Germinal center (tissue), 1 donor: Measurements from ENCODE around the gene CCM2.
"Not testable (repeated sequence)": the region's sequence is repeated elsewhere in the genome, so short reads cannot be mapped to it uniquely, and the experiment has no call there.

Experiments used
- DNase-seq: peaks from one replicate; pipeline ENCODE4 v3.0.0; 2012; ENCODE audit warnings: mixed read lengths, low spot score

Gene CCM2

DNA sequence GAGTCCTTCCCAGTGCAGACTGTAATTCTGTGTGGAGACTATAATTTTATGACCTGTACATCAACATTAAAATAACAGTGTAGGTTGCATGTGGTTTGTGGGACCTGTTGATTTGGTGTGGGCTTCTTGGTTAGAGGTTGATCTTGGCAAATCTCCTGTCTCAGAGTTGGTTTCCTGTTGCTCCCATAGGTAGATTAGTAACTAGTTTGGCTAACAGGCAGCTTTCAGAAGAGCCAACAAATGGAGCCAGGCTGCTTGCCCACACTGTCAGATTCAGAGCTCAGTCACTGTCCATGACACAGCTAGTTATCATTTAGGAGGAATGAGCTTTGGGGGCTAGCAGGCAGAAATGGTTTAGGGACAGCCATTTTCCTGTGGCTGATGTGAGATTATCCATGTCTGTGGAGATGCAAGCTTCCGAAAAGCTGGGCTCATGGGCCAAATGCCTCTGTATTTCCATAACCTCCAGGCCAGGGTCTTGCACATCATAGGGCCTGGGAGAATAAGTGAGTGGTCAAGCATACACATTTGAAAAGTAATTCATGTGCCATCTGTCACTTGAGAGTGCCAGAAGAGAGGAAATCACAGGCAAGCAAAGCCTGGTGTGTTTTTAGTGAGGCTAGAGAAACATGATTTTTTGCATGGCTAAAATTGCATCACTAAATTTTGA, 33.4 kb downstream of the CCM2 start:
- DNase-seq, result no peak

DNA sequence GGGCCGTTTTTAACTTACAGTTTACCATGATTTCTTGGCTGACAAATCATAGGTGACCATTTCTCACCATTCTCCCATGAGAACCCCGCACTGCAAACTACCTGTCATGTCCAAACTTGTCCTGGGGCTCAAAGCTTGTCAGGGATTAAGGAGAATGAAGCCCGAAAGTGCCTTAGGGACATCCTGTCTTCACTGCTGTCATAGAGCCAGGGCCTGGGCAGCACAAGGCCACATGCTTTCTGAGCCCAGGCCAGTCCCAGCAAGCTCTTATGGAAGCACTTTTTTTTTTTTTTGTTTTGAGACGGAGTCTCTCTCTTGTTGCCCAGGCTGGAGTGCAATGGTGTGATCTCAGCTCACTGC, 33.9 kb downstream of the CCM2 start:
- no peak for DNase-seq

DNA sequence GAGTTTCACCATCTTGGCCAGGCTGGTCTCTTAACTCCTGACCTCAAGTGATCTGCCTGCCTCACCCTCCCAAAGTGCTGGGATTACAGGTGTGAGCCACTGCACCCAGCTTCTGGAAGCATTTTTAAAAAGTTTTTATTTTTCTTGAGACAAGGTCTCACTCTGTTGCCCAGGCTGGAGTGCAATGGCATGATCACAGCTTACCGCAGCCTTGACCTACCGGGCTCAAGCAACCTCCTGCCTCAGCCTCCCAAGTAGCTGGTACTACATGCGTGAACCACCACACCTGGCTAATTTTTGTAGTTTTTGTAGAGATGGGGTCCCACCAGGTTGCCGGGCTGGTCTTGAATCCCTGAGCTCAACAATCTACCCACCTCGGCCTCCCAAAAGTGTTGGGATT, 34.7 kb downstream of the CCM2 start:
- not testable (repeated sequence) for DNase-seq

DNA sequence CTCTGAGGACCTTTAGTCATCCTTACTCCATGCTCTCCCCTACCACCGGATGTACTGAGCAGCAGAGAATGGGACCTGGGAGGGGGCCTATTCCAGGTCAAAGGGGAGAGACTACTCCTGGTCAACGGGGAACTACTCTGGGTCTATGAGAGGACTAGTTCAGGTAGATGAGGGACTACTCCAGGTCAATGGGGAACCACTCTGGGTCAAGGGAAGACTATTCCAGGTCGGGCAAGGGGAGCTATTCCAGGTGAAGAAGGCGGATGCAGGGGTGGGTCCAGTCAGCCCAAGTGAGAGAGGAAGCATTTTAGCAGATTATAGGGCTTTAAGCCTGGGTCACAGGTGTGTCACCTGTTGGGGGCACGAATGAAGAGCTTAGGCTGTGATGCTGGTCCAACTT, 35.4 kb downstream of the CCM2 start:
- DNase-seq, result no peak

DNA sequence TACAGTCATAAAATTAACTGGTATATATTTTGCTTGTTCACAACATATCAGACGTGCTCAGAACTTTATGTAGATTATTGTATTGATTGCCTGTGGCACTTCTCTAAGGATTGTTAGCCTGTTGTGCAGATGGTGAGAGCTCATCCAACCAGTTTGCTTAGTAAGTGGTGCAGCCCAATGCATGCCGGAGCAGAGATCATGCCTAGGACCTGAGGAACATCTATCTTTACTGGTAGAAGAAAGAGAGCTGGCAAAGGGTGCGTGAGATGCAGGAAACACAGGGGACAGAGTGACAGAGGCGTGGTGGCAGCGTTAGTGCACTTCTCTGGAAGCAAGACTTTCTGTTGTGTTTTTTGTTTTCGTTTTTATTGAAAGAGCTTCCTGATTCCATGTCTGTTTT, 35.9 kb downstream of the CCM2 start:
- DNase-seq, result no peak

DNA sequence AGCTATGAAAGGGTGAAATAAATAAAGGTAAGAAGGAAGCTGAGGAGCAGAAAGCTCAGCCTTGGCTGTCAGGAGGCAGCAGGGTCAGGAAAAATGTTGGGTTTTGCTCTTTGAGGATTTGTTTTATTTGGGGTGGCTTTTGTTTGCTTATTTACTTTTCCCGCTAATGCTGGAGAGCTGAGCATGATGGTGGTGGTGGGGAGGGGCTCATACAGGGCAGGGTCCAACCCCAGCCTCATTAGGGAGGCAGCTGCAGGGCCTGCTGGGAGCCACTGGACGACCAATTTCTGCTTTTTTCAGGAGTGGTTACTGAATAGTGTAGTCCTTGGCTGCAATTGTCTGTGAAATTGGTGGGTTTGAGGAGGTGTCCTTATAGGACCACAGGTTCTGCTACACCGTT, 36.3 kb downstream of the CCM2 start:
- DNase-seq, result no peak

DNA sequence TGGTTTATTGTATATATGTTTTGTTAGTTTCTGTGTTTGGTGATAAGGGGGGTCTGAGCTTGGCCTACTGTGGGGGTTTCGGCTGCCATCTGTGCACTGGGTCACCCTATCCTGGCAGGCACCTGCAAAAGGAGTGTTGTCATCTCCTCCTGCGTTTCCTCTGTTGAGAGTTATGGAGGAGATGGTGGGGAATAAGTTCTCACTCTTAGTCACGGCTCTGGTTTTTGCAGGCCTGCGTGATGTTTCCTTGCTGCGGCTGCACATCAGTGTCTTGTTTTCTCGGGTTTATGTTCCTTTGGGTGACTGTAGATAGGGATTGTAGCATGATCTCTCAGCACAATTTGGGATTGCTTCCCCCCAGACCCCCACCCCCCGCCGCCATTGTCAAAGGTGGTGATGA, 36.8 kb downstream of the CCM2 start:
- DNase-seq, result no peak

DNA sequence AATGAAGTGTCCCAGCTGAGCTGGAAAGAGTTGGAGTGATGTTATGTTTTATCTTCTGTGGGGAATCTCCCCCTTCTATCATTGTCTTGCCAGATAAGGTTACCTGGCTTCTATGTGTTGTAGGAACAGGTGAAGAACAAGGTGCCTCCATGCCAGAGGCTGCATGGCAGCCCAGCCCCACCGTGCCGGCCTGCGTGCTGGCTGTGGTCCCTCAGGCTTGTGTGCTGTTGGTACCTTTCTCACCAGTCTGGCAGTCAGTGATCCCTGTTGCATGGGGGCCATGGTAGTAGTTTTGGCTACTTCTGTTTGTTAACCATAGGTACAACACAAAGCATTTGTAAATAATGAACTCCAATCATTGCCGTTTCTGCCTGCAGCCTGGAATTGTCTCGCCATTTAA, 37.9 kb downstream of the CCM2 start:
- DNase-seq, result no peak

DNA sequence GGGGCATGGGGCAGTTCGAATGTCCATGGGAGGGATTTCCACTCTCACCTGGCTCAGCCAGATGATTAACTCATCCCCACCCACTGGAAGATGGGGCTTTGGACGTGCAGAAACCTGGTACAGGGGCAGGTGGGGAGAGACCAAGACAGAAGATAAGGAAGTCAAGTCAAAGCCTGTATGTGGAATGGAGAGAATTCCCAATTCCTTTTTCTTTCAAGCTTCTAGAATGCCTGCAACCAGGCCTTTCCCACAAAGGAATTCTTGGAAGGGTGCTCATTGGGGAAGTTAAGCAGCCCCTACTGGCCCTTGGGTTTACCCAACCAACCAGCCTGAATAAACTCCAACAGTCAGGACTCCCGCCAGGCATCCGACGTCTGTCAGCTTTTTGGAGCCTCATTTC, 39.1 kb downstream of the CCM2 start:
- DNase-seq, result no peak

DNA sequence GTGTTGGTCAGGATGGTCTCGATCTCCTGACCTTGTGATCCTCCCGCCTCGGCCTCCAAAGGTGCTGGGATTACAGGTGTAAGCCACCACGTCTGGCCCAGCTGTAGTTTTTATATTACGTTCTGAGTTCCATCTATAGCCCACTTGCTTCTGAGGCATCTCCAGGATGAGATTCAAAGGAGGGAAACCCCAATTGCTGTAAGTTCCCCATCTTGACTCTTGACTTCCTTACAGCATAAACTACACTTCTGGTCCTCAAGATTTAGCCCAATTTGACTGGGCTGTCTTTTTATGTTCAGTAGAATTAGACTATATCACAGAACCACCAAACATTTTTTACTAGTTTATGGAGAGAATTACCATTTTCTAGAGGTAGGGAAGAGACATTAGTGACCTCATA, 44.3 kb downstream of the CCM2 start:
- DNase-seq, result no peak

DNA sequence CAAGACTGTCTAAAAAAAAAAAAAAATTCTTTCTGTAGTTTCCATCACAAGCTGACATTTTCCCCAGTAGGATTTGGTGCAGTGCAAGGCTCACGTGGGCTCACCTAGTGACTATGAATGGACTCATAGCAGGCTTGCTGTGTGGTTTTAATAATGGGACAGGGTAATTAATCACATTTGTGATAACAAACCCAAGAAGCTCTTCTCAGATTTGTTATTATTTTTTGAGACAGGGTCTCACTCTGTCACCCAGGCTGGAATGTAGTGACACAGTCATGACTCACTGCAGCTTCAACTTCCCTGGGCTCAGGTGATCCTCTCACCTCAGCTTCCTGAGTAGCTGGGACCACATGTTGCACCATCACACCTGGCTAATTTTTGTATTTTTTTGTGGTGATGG, 48.7 kb downstream of the CCM2 start:
- no peak for DNase-seq

DNA sequence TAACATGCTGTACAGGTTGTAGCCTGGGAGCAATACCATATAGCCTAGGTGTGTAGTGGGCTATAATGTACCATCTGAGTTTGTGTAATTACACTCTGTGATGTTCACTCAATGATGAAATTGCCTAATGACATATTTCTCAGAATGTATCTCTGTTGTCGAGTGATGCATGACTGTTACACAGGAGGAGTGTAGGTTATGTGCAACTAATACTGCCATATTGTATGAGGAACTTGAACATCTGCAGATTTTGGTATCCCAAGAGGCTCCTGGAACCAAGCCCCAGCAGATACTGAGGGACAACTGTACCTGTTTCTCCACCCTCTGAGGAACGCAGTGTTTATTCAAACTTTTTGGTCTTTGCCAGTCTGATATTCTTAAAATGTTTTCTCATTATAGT, 50.2 kb downstream of the CCM2 start:
- no peak for DNase-seq

DNA sequence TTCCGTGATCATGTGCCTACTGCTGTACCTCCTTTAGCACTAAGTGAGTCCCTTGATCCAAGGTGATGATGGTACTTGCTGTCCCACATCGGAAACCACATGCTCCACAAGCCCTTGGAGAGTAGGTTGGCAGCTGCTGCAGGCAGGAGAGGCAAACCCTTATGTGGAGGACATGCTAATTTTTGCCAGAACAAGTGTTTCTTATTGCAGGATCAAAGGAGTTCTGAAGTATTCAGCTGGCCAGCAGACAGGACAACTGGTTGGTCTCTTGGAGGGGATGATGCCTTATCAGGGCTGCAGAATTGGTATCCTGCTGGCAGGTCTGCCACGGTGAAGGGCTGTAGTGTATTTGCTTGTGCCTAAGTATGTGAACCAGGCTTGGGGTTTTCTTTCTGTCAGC, 52.0 kb downstream of the CCM2 start:
- no peak for DNase-seq

DNA sequence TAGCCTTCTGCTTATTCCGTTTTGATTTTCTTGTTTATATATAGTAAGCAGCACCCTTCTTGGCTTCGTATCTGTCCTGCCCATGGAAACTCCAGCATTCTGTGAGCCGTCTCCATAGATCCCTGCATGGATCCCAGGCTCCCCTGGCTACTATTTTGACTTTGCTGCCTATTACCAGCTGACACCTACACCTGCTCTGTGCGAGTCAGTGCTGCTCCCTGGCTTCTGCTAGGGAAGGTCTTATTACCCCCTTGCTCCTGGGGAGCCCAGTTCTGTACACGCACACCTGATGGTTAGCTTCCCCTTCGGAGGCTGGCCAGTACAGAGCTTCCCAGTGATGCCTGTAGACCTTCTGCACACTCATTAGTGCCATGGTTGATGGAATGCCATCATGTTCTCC, 53.4 kb downstream of the CCM2 start:
- no peak for DNase-seq

DNA sequence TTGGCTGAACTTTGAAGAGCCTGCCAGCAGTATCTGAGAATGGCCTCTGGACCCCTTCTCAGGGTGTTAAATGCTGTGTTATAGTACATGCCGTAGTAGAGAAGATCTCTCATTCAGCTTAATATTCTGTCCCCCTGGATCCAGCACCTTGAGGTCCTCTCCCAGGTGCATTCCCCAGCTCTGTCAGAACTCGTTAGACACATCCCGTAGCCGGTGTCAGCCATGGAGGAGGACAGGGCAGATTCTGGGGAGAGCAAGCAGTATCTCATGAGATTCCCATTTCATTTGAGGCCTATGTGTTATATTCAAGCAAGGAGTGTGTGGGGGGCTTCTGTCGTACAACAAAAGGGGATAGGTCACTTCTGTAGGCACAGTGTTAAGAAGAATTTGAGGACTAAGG, 53.9 kb downstream of the CCM2 start:
- no peak for DNase-seq

DNA sequence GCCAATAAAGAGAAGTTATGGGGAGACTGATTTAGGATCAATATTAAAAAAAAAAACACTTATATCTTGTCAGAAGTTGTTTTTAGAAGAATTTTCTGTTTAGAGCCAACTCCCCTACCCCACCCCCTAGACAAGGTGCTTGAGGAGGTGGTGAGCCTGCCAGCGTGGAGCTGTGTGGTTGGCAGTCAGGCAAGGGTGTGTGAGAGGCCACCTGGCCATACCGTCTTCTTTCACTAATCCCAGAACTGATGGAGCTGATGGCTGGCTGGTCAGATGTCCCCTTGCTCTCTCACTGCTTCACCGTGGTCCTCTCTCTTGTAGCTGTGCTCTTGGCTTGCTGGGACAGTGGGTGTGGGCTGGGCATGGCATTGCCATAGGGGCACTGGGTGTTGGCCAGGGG, 54.4 kb downstream of the CCM2 start:
- no peak for DNase-seq

DNA sequence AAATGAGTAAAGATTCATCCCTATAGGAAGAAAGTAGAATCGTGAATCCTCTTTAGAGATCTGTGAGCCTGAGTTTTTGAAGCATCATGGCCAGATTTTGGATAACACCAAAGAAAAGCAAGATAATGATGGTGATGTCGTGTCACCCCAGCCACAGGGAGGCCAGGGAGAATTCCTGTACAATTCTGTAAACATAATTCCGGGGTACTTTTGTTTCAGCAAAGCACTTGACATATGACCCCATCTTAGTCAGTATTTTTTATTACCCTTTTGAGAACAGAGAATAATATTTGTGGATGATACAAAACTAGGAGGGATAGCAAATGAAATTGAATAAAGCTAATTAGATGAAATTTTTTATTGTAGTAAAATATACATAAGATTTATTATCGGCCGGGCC, 55.0 kb downstream of the CCM2 start:
- no peak for DNase-seq

DNA sequence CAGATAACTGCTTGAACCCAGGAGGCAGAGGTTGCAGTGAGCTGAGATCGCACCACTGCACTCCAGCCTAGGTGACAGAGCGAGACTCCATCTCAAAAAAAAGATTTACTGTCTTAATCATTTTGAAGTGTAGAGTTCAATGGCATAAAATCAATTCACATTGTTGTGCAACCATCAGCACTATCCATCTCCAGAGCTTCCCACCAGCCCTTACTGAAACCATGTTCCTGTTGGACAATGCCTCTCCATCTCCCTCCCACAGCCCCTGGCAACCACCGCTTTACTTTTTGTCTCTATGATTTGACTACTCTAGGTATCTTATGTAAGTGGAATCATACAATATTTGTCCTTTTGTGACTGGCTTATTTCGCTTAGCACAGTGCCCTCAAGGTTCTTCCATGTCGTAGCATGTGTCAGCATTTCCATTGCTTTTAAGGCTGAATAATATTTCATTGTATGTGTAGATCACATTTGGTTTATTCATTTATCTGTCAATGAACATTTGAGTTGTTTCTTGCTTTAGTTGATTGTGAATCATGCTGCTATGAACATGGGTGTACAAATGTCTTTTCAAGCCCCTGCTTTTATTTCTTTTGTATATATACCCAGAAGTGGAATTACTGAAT, 55.7 kb downstream of the CCM2 start:
- DNase-seq, result no peak

DNA sequence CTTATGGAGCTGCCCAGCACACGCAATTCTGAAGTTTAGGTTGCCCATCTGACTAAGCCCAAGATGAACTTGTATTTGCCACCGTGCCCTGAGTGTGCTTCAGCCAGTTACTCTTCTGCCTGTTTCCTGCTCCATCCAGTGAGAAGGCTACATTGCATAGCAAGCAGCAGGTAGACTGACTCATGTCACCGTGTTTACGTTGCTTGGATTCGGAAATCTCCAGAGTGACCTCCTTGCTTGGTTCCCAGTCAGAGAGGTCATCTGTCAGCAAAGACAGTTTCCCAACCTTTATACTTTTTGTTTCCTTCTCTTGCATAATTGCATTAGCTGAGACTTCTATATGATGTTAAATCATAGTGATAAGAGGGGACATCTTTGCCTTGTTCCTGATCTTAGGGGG, 57.9 kb downstream of the CCM2 start:
- DNase-seq, result no peak

DNA sequence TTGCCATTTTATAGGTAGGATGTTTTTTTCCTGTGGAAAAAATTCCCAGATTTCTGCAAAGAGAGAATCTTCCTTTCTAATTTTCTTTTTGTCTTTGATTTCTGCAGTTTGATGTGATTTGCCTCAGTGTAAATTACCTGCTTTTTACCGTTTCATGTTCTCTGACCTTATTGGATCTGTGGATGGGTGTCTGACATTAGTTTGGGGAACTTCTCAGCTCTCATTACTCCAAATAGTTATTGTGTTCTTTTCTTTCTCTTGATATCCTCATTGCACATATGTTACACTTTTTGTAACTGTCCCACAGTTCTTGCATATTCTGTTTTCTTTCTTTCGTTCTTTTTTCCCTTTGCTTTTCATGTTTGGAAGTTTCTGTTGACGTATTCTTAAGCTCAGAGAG, 60.3 kb downstream of the CCM2 start:
- no peak for DNase-seq

DNA sequence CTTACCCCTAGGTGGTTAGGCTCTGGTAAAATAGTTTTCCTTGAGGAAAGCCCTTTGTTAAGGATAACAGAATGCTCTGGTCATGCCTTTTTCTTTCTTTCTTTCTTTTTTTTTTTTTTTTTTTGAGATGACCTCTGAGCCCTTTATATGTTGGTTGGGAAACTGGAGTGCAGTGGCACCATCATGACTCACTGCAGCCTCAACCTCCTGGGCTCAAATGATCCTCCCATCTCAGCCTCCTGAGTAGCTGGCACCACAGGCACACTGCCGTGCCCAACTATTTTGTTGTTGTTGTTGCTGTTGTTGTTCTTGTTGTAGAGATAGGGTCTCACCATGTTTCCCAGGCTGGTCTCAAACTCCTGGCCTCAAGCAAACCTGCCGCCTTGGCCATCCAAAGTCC, 61.4 kb downstream of the CCM2 start:
- DNase-seq, result no peak

DNA sequence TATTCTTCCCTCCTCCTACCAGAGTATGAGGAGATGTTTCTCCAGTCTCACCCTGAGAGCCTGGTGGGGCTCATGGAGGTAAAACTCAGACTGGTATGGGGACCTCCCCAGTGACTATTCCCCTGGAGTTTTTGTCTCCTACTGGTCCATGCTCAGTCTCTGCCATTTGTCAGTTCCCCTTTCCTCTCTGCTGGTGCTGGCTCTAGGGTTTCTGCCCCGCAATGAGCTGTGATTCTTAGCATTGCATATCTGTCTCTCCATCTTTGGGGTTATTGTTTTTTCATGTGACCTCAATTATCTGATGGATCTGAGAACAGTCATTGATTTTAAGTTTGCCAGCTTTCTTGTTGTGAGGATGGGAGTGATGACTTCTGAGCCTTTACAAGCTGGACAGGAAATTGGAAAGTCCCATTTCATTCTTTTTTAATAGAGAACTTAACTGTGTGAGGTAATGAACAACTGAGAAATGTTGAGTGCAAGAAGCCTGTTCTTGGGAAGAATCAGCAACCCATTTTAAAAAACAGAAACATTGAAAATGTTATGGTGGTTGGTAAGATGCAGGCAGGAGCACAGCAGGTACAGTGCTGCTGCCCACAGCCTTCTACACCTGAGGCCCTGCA, 61.9 kb downstream of the CCM2 start:
- DNase-seq, result no peak

DNA sequence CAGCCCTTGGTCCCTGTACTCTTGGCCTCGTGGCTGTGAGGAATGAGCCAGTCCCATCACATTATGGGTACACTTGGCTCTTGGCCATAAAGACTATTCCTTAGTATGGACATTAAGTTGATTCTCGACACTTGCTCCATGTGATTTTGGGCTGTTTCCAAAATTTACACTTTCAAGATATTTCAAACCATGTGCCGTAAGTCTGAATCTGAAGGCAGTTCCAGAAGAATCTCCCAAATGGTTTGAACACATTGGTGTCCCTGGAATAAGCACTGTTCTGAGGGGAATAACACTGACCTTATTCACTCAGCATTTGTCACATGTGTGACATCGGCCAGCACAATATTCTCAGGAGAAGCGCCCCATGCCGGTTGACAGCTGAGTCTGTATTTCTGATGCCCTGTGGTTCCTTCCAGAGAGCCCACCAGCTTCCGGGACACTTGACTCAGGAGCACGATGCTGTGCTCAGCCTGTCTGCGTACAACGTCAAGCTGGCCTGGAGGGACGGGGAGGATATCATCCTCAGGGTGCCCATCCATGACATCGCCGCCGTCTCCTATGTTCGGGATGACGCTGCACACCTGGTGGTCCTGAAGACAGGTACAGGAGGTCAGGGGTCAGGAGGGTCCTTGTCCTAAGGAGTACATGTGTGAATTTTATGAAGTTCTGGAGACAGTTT, 64.2 kb downstream of the CCM2 start:
- no peak for DNase-seq
